NB4 (cell line): ENCODE results near the gene ESR2.

ENCODE experiments used
- MAX ChIP-seq: IDR thresholded peaks from 2 replicates; pipeline ENCODE4 v1.6.1; 2011; ENCODE audit warnings: low read depth, low read length
- MYC ChIP-seq: IDR thresholded peaks from 2 replicates; pipeline ENCODE4 v1.6.1; 2011; ENCODE audit warnings: low read depth, low read length
- POLR2A ChIP-seq: IDR thresholded peaks from 2 replicates; pipeline ENCODE4 v1.6.1; 2011; ENCODE audit warnings: mild to moderate bottlenecking; ENCODE audit not compliant: insufficient read length; ENCODE audit errors: extremely low read depth
- TF ChIP-seq, protein P1 (sequence below): IDR thresholded peaks from one replicate; pipeline ENCODE4 v1.5.1; 2012; ENCODE audit warnings: low read depth, low read length

- TF ChIP-seq, protein P1, sequence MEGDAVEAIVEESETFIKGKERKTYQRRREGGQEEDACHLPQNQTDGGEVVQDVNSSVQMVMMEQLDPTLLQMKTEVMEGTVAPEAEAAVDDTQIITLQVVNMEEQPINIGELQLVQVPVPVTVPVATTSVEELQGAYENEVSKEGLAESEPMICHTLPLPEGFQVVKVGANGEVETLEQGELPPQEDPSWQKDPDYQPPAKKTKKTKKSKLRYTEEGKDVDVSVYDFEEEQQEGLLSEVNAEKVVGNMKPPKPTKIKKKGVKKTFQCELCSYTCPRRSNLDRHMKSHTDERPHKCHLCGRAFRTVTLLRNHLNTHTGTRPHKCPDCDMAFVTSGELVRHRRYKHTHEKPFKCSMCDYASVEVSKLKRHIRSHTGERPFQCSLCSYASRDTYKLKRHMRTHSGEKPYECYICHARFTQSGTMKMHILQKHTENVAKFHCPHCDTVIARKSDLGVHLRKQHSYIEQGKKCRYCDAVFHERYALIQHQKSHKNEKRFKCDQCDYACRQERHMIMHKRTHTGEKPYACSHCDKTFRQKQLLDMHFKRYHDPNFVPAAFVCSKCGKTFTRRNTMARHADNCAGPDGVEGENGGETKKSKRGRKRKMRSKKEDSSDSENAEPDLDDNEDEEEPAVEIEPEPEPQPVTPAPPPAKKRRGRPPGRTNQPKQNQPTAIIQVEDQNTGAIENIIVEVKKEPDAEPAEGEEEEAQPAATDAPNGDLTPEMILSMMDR, result no peak
- TF ChIP-seq POLR2A (no peak), MAX (no peak), MYC (no peak)
Measured at GRCh38 chr14:64149921-64150320, 144.2 kb downstream of the ESR2 start.
